HepG2 (cell line): ENCODE data around the gene TOMM7.

Experiments
- KDM1A ChIP-seq: IDR thresholded peaks from 2 replicates; pipeline ENCODE4 v1.6.1; 2016; ENCODE audit warnings: missing compliant biosample characterization
- MAZ ChIP-seq, 2 experiments: sonication (generic) in 1 of 2; formaldehyde crosslinking in 1 of 2; IDR thresholded peaks; 2 replicates each; pipeline versions ENCODE4 v1.5.0 to v1.6.1; 2012 to 2020; ENCODE audit warnings: low read depth in 2 of 2, mild to moderate bottlenecking in 2 of 2, borderline replicate concordance in 1 of 2, improper control_type of control experiment in 1 of 2, low read length in 1 of 2, missing genetic modification reagents in 1 of 2, moderate library complexity in 1 of 2
- NR1H2 ChIP-seq: sonication (generic); formaldehyde crosslinking; IDR thresholded peaks from 2 replicates; pipeline ENCODE4 v1.8.1; 2022; ENCODE audit warnings: low read depth, missing genetic modification reagents, borderline replicate concordance
- PRDM4 ChIP-seq: sonication (generic); formaldehyde crosslinking; IDR thresholded peaks from 2 replicates; pipeline ENCODE4 v1.9.0; 2021; ENCODE audit warnings: missing genetic modification reagents, borderline replicate concordance
- SOX6 ChIP-seq, 2 experiments: fragments of 450-650 bp in 1 of 2; sonication (generic) in 1 of 2; formaldehyde crosslinking in 1 of 2; IDR thresholded peaks; 2 replicates each; pipeline versions ENCODE4 v1.4.0 to v1.6.1; 2017 to 2020; ENCODE audit warnings: antibody characterized with exemption in 1 of 2, mild to moderate bottlenecking in 1 of 2, missing genetic modification reagents in 1 of 2
- USF2 ChIP-seq, 2 experiments: sonication (generic) in 1 of 2; formaldehyde crosslinking in 1 of 2; IDR thresholded peaks; 2 replicates each; pipeline versions ENCODE4 v1.5.1 to v1.6.1; 2011 to 2020; ENCODE audit warnings: borderline replicate concordance in 1 of 2, low read depth in 1 of 2, low read length in 1 of 2, mild to moderate bottlenecking in 1 of 2, missing genetic modification reagents in 1 of 2, moderate library complexity in 1 of 2
- ZBTB2 ChIP-seq: sonication (generic); formaldehyde crosslinking; IDR thresholded peaks from 2 replicates; pipeline ENCODE4 v1.8.0; 2022; ENCODE audit warnings: low read depth, missing genetic modification reagents
- ZBTB43 ChIP-seq: sonication (generic); formaldehyde crosslinking; conservative IDR thresholded peaks from 2 replicates; pipeline ENCODE4 v1.4.0; 2020; ENCODE audit warnings: missing genetic modification reagents
- ZNF20 ChIP-seq: sonication (generic); formaldehyde crosslinking; IDR thresholded peaks from 2 replicates; pipeline ENCODE4 v1.4.0; 2020; ENCODE audit warnings: mild to moderate bottlenecking, moderate library complexity, missing genetic modification reagents
- ZNF280D ChIP-seq: sonication (generic); formaldehyde crosslinking; IDR thresholded peaks from 2 replicates; pipeline ENCODE4 v1.5.1; 2020; ENCODE audit warnings: mild to moderate bottlenecking, missing genetic modification reagents

- TF ChIP-seq ZBTB43 (CRISPR knock-in tag) (no peak), MAZ (IDR thresholded peaks at IDR 0.05; ENCODE audit: borderline replicate concordance, low read depth, low read length) (no peak), MAZ (CRISPR knock-in tag; IDR thresholded peaks at IDR 0.05; ENCODE audit: low read depth) (no peak), USF2 (IDR thresholded peaks at IDR 0.05; ENCODE audit: low read depth, low read length) (no peak), USF2 (CRISPR knock-in tag; IDR thresholded peaks at IDR 0.05; ENCODE audit: borderline replicate concordance) (no peak), ZNF20 (CRISPR knock-in tag) (no peak), NR1H2 (no peak), SOX6 (IDR thresholded peaks at IDR 0.05) (no peak), SOX6 (CRISPR knock-in tag; IDR thresholded peaks at IDR 0.05) (no peak), ZNF280D (no peak), KDM1A (no peak), PRDM4 (no peak), ZBTB2 (CRISPR knock-in tag) (no peak)
These were observed 49.0 kb upstream of the TOMM7 start for GRCh38 chr7:22871661-22872060.
